Measurements from ENCODE around the gene CLIC4.
"Not testable (repeated sequence)": the region's sequence is repeated elsewhere in the genome, so short reads cannot be mapped to it uniquely, and the experiment has no call there.

CLIC4 gene

DNA sequence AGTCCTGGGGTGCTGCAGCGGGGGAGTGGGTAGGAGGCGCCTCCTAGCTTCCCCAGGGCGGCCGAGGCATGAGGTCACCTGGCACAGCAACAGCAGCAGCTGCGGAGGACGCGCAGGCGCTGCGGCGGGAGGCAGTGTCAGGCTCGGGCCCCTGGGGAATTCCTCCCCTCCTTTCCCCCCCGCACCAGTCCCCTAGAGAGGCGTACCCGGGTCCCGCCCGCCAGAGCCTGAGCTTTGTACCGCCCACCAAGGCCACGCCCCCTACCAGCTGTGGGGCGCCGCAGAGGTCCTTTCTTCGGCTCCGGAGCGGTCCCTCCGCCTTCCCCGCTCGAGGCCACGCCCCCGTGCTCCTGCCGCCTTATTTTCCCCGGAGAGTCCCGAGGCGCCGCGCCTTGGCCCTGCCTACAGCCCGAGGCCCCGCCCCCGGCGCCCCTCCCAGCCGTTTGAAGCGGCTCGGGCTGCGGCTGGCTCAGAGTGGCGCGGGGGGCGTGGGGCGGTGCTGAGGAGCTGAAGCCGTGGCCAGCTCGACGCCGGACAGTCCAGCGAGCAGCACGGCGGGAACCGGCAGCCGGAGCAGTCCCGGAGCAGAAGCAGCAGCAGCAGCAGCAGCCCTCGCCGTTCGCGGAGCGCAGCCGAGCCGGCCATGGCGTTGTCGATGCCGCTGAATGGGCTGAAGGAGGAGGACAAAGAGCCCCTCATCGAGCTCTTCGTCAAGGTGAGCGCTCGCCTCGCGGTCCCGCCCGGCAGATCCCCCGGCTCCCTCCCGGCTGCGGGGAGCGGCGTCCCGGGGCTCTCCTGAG, at the start of gene CLIC4:
TSS of gene CLIC4 (plus strand) at position 537 of the 800 bp plus-strand sequence. CDS start at position 644, 107 bp downstream.
- in situ Hi-C loops (cut with HindIII; ENCODE audit: low pct_unique_long_range_greater_than_20kb, low sequenced_read_pairs) = no loop called here
- DNase-seq (ENCODE audit: low read depth in 1 of 2, low spot score in 1 of 2) = peak; percentile 41 to 98
- no peak for TF ChIP-seq JUND (IDR thresholded peaks at IDR 0.05; ENCODE audit: low read depth)

DNA sequence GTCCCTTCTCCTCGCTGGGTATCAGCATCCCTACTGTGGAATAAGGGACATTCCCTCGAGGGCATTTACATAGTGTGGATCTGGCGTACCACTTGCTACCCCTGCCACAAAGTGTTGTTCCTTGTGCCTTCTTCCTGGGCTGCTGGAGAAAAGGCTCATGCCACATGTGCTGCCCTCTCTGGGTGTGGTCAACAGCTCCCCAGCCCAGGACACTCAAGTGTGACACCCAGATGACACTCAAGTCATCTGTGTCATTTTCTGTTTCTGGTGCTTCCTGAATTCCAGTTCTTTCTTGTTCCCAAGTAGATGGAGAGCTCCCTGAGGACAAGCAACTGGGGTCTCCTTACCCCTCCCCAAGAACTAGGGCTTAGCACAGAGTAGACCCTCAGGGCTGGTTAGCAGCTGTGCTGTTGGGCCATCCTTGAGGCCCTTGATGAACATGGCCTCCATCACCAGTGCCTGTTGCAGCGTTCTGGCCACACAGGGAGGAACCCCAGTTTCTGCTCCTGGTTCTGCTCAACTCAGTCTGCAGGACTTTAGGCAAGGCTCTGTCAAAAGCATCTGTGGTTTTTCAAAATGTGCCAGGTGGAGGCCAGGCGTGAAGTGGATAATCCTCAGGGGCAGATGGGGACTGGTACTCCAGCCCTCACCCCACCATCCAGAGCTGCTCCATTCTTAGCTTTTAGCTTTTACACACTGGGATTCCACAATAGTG, 49.0 kb upstream of the CLIC4 start:
- TF ChIP-seq JUND (IDR thresholded peaks at IDR 0.05; ENCODE audit: low read depth) = no peak
- in situ Hi-C loops (cut with HindIII; ENCODE audit: low pct_unique_long_range_greater_than_20kb, low sequenced_read_pairs) = no loop called here
- no peak for DNase-seq (ENCODE audit: low read depth in 1 of 2, low spot score in 1 of 2)

DNA sequence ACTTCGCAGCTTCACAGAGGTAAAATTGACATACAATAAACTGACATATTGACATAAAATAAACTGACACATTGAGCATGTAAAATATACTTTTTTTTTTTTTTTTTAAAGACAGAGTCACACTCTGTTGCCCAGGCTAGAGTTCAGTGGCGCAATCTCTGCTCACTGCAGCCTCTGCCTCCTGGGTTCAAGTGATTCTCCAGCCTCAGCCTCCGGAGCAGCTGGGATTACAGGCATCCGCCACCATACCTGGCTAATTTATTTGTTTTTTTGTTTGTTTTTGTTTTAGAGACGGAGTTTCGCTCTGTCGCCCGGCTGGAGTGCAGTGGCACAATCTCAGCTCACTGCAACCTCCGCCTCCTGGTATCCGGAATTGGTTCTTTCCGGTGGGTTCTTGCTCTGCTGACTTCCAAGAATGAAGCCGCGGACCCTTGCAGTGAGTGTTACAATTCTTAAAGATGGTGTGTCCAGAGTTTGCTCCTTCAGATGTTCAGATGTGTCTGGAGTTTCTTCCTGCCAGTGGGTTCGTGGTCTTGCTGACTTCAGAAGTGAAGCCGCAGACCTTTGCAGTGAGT, 48.4 kb upstream of the CLIC4 start:
- no peak for DNase-seq (ENCODE audit: low read depth in 1 of 2, low spot score in 1 of 2)
- in situ Hi-C loops (cut with HindIII; ENCODE audit: low pct_unique_long_range_greater_than_20kb, low sequenced_read_pairs) = no loop called here
- TF ChIP-seq JUND (IDR thresholded peaks at IDR 0.05; ENCODE audit: low read depth) = no peak

DNA sequence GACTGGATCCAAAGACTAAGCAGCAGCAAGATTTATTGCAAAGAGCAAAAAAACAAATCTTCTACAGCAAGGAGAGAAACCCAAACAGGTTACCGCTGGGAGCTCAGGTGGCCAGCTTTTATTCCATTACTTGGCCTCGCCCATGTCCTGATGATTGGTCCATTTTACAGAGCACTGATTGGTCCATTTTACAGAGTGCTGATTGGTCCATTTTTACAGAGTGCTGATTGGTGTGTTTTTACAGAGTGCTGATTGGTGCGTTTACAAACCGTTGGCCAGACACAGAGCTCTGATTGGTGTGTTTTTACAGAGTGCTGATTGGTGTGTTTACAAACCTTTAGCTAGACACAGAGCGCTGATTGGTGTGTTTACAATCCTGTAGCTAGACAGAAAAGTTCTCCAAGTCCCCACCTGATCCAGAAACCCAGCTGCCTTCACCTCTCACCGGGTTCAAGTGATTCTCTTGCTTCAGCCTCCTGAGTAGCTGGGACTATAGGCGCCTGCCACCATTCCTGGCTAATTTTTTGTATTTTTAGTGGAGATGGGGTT, 47.7 kb upstream of the CLIC4 start:
- DNase-seq (ENCODE audit: low read depth in 1 of 2, low spot score in 1 of 2); in situ Hi-C loops (cut with HindIII; ENCODE audit: low pct_unique_long_range_greater_than_20kb, low sequenced_read_pairs): not testable (repeated sequence)

DNA sequence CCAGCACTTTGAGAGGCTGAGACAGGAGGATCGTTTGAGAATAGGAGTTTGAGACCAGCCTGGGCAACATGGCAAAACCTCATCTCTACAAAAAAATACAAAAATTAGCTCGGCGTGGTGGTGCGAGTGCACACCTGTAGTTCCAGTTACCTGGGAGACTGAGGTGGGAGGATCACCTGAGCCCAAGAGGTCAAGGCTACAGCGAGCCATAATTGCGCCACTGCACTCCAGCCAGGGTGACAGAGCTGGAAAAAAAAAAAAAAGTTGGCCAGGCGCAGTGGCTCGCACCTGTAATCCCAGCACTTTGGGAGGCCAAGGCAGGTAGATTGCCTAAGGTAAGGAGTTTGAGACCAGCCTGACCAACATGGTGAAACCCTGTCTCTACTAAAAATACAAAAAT, 46.9 kb upstream of the CLIC4 start:
- DNase-seq (ENCODE audit: low read depth in 1 of 2, low spot score in 1 of 2); in situ Hi-C loops (cut with HindIII; ENCODE audit: low pct_unique_long_range_greater_than_20kb, low sequenced_read_pairs): not testable (repeated sequence)

DNA sequence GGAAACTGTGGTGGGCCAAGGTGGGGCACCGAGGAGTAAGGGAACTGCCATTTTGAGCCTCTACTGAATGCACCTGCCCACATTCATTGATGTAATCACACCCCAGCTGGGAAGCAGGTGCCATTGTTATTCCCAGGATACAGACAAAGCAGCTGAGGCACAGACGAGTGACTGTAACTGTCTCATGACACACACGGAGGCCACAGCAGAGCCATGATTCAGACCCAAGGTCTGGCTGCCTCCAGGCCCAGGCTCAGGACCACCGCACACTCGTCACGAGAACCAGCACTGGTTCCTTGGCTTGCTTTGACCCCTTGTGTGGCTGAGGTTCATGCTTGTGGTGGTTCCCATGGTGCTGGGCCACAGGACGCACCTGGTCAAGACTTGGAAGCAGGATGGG, 45.6 kb upstream of the CLIC4 start:
- no peak for TF ChIP-seq JUND (IDR thresholded peaks at IDR 0.05; ENCODE audit: low read depth)
- no peak for DNase-seq (ENCODE audit: low read depth in 1 of 2, low spot score in 1 of 2)
- in situ Hi-C loops (cut with HindIII; ENCODE audit: low pct_unique_long_range_greater_than_20kb, low sequenced_read_pairs) = no loop called here

DNA sequence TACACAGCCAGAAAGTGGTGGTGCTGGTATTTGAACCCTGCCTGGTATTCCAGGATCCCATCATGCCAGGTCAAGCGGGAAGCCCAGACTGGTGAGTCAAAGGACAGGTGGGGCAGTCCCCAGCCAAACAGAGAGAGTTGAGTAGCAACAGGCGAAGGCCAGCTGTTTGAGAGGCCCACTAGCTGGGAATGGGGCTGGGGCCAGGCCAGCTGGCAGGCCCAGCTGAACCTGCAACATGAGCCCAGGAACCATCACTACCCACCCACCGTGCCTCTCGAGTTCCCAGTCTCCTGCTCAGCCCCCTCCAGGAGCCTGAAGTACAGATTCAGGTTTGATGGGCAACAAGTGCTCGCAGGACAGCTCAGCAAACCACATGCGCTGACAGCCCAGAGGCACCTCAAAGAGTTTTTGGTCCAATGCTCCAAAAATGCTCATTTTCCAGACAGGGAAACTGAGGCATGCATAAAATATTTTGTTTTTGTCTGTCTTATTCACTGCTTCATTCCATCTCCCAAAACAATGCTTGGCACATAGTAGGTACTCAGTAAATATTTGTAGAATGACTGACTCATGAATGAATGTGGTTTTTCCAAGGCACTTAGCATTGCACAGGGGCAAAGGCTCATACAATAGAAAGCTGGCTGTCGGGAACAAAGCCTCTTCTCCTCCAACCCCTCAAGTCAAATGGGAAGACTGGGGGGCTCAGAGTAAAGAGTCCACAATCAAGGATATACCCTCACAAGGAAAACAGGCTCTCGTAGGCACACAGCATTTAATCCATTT, 42.5 kb upstream of the CLIC4 start:
- peak in 1 of 2 experiments; percentile 36 for DNase-seq (ENCODE audit: low read depth in 1 of 2, low spot score in 1 of 2)
- TF ChIP-seq JUND (IDR thresholded peaks at IDR 0.05; ENCODE audit: low read depth) = no peak
- in situ Hi-C loops (cut with HindIII; ENCODE audit: low pct_unique_long_range_greater_than_20kb, low sequenced_read_pairs) = no loop called here

DNA sequence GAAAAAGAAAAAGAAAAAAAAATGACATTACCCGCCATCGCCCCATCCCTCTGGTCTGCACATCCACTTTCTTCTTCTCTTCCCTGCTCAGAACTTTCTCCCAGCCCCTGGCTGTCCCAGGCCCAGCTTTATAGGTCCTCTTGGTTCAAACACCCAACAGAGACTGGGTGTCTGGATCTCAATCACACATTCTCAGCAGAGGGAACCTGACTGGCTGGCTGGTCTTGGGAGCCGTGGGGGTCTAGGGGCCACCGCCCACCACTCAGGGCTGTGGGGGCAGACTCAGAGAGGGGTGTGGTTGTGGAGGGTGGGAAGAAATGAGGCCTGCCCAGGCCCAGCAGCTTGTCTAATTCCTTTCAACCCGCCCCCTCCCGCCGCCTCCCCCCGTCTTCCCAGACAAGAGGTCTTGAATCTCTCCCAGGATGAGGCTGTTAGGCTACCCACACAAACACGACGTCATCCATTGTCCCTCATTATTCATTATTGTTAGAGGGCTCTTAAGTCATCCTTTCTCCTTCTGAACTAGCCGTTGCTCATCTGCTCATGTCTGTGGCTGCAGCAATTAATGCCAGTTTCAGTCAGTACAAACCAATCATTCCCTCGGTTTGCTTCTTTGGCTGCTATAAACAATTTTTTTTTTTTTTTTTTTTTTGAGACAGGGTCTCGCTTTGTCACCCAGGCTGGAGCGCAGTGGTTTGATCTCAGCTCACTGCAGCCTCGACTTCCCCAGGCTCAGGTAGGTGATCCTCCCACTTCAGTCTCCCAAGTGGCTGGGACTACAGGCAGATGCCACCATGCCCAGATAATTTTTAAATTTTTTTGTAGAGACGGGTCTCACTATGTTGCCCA, 40.6 kb upstream of the CLIC4 start:
- in situ Hi-C loops (cut with HindIII; ENCODE audit: low pct_unique_long_range_greater_than_20kb, low sequenced_read_pairs) = no loop called here
- no peak for TF ChIP-seq JUND (IDR thresholded peaks at IDR 0.05; ENCODE audit: low read depth)
- no peak for DNase-seq (ENCODE audit: low read depth in 1 of 2, low spot score in 1 of 2)

DNA sequence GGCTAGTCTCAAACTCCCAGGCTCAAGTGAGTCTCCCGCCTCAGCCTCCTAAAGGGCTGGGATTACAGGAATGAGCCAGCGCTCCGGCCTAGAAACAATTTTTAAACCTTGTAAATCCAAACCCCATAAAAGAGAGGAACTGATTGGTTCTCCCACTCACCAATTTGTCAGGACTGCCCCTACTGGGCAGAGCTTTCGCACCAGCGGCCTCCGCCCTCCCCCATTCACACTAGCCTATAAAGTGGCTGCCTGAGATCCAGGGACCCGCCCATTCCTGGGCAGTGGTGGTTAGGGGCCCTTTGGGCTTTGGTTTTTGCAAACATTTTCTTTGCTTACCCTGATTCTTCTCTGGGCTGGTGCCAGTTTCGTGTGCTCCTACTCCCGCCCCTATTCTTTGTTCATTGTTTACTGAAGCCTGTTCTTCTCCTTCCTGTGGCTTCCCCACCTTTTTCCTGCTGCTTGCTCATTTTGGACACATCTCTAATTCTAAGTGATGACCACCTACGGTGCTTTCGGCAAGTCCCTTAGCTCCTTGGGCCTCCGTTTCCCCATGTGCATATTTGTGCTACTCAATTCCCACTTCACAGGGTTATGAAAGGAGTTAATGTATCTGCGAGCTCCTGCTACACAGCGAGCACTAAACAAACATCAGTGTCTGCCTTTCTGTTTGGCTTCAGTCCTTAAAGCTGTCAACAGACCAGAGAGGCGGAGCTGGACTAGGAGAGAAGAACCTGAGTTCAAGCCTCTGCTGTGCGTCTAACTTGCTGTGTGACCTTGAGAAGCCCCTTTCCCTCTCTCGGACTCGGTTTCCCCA, 39.8 kb upstream of the CLIC4 start:
- in situ Hi-C loops (cut with HindIII; ENCODE audit: low pct_unique_long_range_greater_than_20kb, low sequenced_read_pairs) = no loop called here
- peak; percentile 87 to 96 for DNase-seq (ENCODE audit: low read depth in 1 of 2, low spot score in 1 of 2)
- TF ChIP-seq JUND (IDR thresholded peaks at IDR 0.05; ENCODE audit: low read depth) = no peak

DNA sequence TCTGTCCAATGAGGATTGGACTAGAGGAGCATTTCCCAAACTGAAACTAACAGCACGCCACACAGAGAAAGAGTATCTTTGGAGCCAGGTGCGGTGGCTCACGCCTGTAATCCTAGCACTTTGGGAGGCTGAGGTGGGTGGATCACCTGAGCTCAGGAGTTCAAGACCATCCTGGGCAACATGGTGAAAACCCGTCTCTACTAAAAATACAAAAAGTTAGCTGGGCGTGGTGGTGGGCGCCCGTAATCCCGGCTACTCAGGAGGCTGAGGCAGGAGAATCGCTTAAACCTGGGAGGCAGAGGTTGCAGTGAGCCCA, 39.2 kb upstream of the CLIC4 start:
- DNase-seq (ENCODE audit: low read depth in 1 of 2, low spot score in 1 of 2); in situ Hi-C loops (cut with HindIII; ENCODE audit: low pct_unique_long_range_greater_than_20kb, low sequenced_read_pairs): not testable (repeated sequence)

DNA sequence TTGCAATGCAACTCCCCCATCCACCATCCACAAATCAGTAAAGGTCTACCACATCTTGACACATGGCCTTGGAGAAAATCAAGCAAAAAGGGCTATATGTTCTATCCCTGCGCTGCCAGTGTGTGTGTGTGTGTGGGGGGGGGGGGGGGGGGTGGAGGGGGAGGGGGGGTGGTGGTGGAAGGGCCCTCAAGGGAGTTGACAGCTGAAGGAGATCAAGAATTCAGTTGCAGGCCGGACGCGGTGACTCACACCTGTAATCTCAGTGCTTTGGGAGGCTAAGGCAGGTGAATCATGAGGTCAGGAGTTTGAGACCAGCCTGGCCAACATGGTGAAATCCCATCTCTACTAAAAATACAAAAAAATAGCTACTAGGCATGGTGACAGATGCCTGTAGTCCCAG, 37.6 kb upstream of the CLIC4 start:
- no peak for DNase-seq (ENCODE audit: low read depth in 1 of 2, low spot score in 1 of 2)
- in situ Hi-C loops (cut with HindIII; ENCODE audit: low pct_unique_long_range_greater_than_20kb, low sequenced_read_pairs) = no loop called here
- no peak for TF ChIP-seq JUND (IDR thresholded peaks at IDR 0.05; ENCODE audit: low read depth)
